ENCODE data around the gene IL1R2.

DNA sequence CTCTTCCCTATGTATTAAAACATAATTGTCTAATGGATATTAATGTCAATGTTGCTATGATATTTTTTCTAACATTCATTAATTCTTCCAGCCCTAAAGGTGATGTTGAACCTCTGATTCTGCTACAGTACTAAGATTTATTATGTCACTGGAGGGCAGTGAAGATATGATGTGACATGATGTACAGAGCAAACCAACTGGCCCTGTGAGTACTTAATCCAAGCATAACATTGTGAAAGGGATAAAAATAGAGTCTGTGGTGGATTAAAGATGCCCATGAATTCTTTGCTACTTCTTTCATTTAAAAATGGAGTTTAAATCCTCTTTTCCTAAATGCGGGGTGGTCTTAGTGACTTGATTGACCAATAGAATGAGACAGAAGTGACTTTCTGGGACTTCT, 51.8 kb downstream of the IL1R2 start:
- no peak for TF ChIP-seq POLR2AphosphoS5 (IDR thresholded peaks at IDR 0.05; ENCODE audit: low read depth, low read length)
- no peak for TF ChIP-seq POLR2A (IDR thresholded peaks at IDR 0.05; ENCODE audit: low read depth, low read length)

Data from GM12892 (cell line).